ENCODE measurements around the gene LPP. TPM values are rescaled to one million over a fixed set of nuclear protein-coding genes. Genes with fewer than 3 reads are reported as not detected.

The LPP gene
- total and polyA plus RNA-seq, 2 of the 4 experiments (the other 2 are of a cell fraction) = 16.0 to 130 TPM

- intact Hi-C loops (cut with micrococcal nuclease) = no loop called here
- TF ChIP-seq MXI1 (IDR thresholded peaks at IDR 0.05; ENCODE audit: borderline replicate concordance, low read depth, low read length) (no peak), POLR2A (IDR thresholded peaks at IDR 0.05; ENCODE audit: low read depth, low read length) (no peak), CEBPB (IDR thresholded peaks at IDR 0.05; ENCODE audit: low read depth, low read length) (no peak), RFX5 (IDR thresholded peaks at IDR 0.05; ENCODE audit: low read depth, low read length) (no peak), BHLHE40 (IDR thresholded peaks at IDR 0.05; ENCODE audit: low read depth, low read length) (no peak), USF2 (IDR thresholded peaks at IDR 0.05; ENCODE audit: low read depth, low read length) (no peak), RCOR1 (IDR thresholded peaks at IDR 0.05; ENCODE audit: insufficient replicate concordance, low read length) (no peak), NFE2L2 (IDR thresholded peaks at IDR 0.05; ENCODE audit: low read depth, low read length) (no peak), MAZ (IDR thresholded peaks at IDR 0.05; ENCODE audit: borderline replicate concordance, low read depth, low read length) (no peak), FOS (IDR thresholded peaks at IDR 0.05; ENCODE audit: low read depth, low read length) (no peak), RAD21 (IDR thresholded peaks at IDR 0.05; ENCODE audit: low read length) (no peak), ELK1 (IDR thresholded peaks at IDR 0.05; ENCODE audit: borderline replicate concordance, low read depth, low read length) (no peak), MAFK (IDR thresholded peaks at IDR 0.05; ENCODE audit: low read depth, low read length) (no peak), SMC3 (IDR thresholded peaks at IDR 0.05; ENCODE audit: low read depth, low read length) (no peak), CTCF (conservative IDR thresholded peaks at IDR 0.05; ENCODE audit: low read depth, low read length) (no peak), CHD1 (IDR thresholded peaks at IDR 0.05; ENCODE audit: low read depth, low read length) (no peak)
- no peak for DNase-seq
- Histone ChIP-seq H3K23ac (ENCODE audit: low read depth, low read length) (no peak overlapping the region), H3K4me3 (ENCODE audit: insufficient read depth, low read depth, low read length) (no peak overlapping the region), H3K27ac (ENCODE audit: insufficient read depth, low read length) (no peak overlapping the region), H3K79me1 (ENCODE audit: low read depth in 1 of 2, low read length in 2 of 2) (peaks cover 31 to 78% of the 10 kb centered on the region in 2 experiments), H3K4me1 (ENCODE audit: control insufficient read depth, insufficient read depth, low read length) (peaks cover 9% of the 10 kb centered on the region), H3K27me3 (ENCODE audit: control insufficient read depth, insufficient read depth, low read length) (no peaks in the 10 kb centered on the region), H2AK5ac (ENCODE audit: low read depth, low read length) (no peak overlapping the region), H3K9ac (ENCODE audit: low read depth, low read length) (no peak overlapping the region), H3K9me1 (ENCODE audit: insufficient read depth, low read length) (peaks cover 13% of the 10 kb centered on the region), H4K8ac (ENCODE audit: low read depth in 2 of 2, low read length in 2 of 2) (no peak overlapping the region), H2AFZ (replicated peaks; ENCODE audit: low read length, poor library complexity) (no peak overlapping the region), H3K4me2 (ENCODE audit: low read depth, low read length) (no peak overlapping the region), H3K4ac (ENCODE audit: low read depth, low read length) (no peak overlapping the region), H3K36me3 (ENCODE audit: control insufficient read depth, insufficient read depth, low read length) (peaks cover 2% of the 10 kb centered on the region; the same call in 1 of the 2 replicates), H2AK9ac (replicated peaks; ENCODE audit: low read depth, low read length, poor library complexity) (no peak overlapping the region), H3K9me3 (ENCODE audit: control insufficient read depth, insufficient read depth, low read length) (no peaks in the 10 kb centered on the region), H2BK120ac (ENCODE audit: low read depth, low read length) (no peak overlapping the region), H2BK20ac (ENCODE audit: low read depth, low read length) (no peak overlapping the region), H3K14ac (replicated peaks; ENCODE audit: low read depth, low read length) (no peak overlapping the region), H2BK5ac (ENCODE audit: low read depth, low read length, poor library complexity, severe bottlenecking) (no peak overlapping the region), H4K20me1 (ENCODE audit: insufficient read depth, low read length) (peaks cover 45% of the 10 kb centered on the region), H3K56ac (ENCODE audit: extremely low read depth, insufficient read depth, low read length) (no peak overlapping the region), H3K18ac (ENCODE audit: low read depth, low read length) (no peak overlapping the region), H2BK15ac (ENCODE audit: low read depth, low read length) (no peak overlapping the region), H4K91ac (ENCODE audit: insufficient read depth, low read depth, low read length) (no peak overlapping the region), H4K5ac (ENCODE audit: low read depth, low read length) (no peak overlapping the region)
- no CpG with 5 or more reads among the region's 4 CpGs for WGBS, 2 experiments (ENCODE audit: extremely low coverage in 2 of 2, insufficient read length in 1 of 2)
- CTCF ChIA-PET = interaction anchor here (0.5 kb wide), 2 partner anchors 13 to 121 kb away, joined by 3 read pairs; no protein-coding TSS in a partner anchor
- POLR2A ChIA-PET (ENCODE audit: unreplicated experiment) = no interaction called here
- BruUV-seq (replicated peaks) = no TSS peak
- dilution Hi-C loops (cut with HindIII; ENCODE audit: low sequenced_read_pairs, unreplicated experiment) = no loop called here
- in situ Hi-C loops (cut with MboI; ENCODE audit: low sequenced_read_pairs) = no loop called here
- no peak for ATAC-seq (ENCODE audit: low read depth)
These were observed 236.4 kb downstream of the LPP start for GRCh38 chr3:188390343-188390718.
